HepG2 (cell line): ENCODE measurements around the gene TXLNA. TPM values are rescaled to one million over a fixed set of nuclear protein-coding genes. Genes with fewer than 3 reads are reported as not detected.
A peak's percentile ranks its signal among the peaks of the same experiment; 100 is the strongest.

ENCODE experiments used
- ATAD3A ChIP-seq: sonication (generic); formaldehyde crosslinking; IDR thresholded peaks from 2 replicates; pipeline ENCODE4 v1.4.0; 2020; ENCODE audit warnings: missing genetic modification reagents
- ELF3 ChIP-seq: IDR thresholded peaks from 2 replicates; pipeline ENCODE4 v1.6.1; 2016; ENCODE audit warnings: missing genetic modification reagents, missing compliant biosample characterization
- IKZF4 ChIP-seq: sonication (generic); formaldehyde crosslinking; IDR thresholded peaks from 2 replicates; pipeline ENCODE4 v1.5.1; 2020; ENCODE audit warnings: borderline replicate concordance, mild to moderate bottlenecking, low read depth, missing genetic modification reagents; ENCODE audit errors: not compliant biosample characterization
- KMT2B ChIP-seq: IDR thresholded peaks from 2 replicates; pipeline ENCODE4 v1.6.1; 2016; ENCODE audit warnings: missing genetic modification reagents, missing compliant biosample characterization
- NCOA5 ChIP-seq: sonication (generic); formaldehyde crosslinking; IDR thresholded peaks from 2 replicates; pipeline ENCODE4 v1.4.0; 2020; ENCODE audit warnings: missing genetic modification reagents
- PAX8 ChIP-seq: sonication (generic); formaldehyde crosslinking; IDR thresholded peaks from 2 replicates; pipeline ENCODE4 v1.8.0; 2022; ENCODE audit warnings: mild to moderate bottlenecking, missing genetic modification reagents, borderline replicate concordance
- PHB2 ChIP-seq: fragments of 450-650 bp; IDR thresholded peaks from 2 replicates; pipeline ENCODE4 v1.6.1; 2018; ENCODE audit not compliant: partially characterized antibody
- SOX5 ChIP-seq: IDR thresholded peaks from 2 replicates; pipeline ENCODE4 v1.6.1; 2016; ENCODE audit warnings: borderline replicate concordance
- TP53 ChIP-seq: sonication (generic); formaldehyde crosslinking; conservative IDR thresholded peaks from 2 replicates; pipeline ENCODE4 v1.4.0; 2020; ENCODE audit warnings: missing genetic modification reagents
- TSC22D2 ChIP-seq: sonication (generic); formaldehyde crosslinking; IDR thresholded peaks from 2 replicates; pipeline ENCODE4 v1.5.1; 2020; ENCODE audit warnings: missing genetic modification reagents, mild to moderate bottlenecking, borderline replicate concordance
- ZBTB20 ChIP-seq: sonication (generic); formaldehyde crosslinking; IDR thresholded peaks from 2 replicates; pipeline ENCODE4 v1.8.1; 2023; ENCODE audit warnings: missing genetic modification reagents, low read depth, mild to moderate bottlenecking, borderline replicate concordance
- ZBTB42 ChIP-seq: sonication (generic); formaldehyde crosslinking; IDR thresholded peaks from 2 replicates; pipeline ENCODE4 v1.5.0; 2020; ENCODE audit warnings: mild to moderate bottlenecking, missing genetic modification reagents
- ZNF101 ChIP-seq: sonication (generic); formaldehyde crosslinking; IDR thresholded peaks from 2 replicates; pipeline ENCODE4 v1.4.0; 2020; ENCODE audit warnings: mild to moderate bottlenecking, low read depth, missing genetic modification reagents, borderline replicate concordance
- ZNF547 ChIP-seq: sonication (generic); formaldehyde crosslinking; IDR thresholded peaks from 2 replicates; pipeline ENCODE4 v1.5.1; 2020; ENCODE audit warnings: mild to moderate bottlenecking, missing genetic modification reagents
- ZNF605 ChIP-seq: sonication (generic); formaldehyde crosslinking; IDR thresholded peaks from 2 replicates; pipeline ENCODE4 v1.8.0; 2022; ENCODE audit warnings: mild to moderate bottlenecking, missing genetic modification reagents
- polyA plus RNA-seq, 8 experiments: library from polyadenylated mRNA; depleted of rRNA in 3 of 8; stranded (reverse) in 7 of 8; unstranded in 1 of 8; fragments of >200 nt; fragmentation: Illumina TruSeq in 4 of 8; extraction: Trizol in 4 of 8; gene quantifications; 2 replicates each; pipeline versions ENCODE4 v1.2.1 to v1.2.3, GENCODE V29; 2011 to 2016; ENCODE audit warnings: low read depth in 4 of 8, missing spikeins in 1 of 8, mixed read lengths in 1 of 8; ENCODE audit not compliant: insufficient read depth in 1 of 8
- total RNA-seq, 5 experiments: library from RNA; depleted of rRNA; stranded (reverse); fragments of >200 nt; fragmentation: Illumina TruSeq; extraction: Trizol; gene quantifications; 2 replicates each; pipeline ENCODE4 v1.2.3, GENCODE V29; 2016; ENCODE audit warnings: low read depth in 1 of 5
- TF ChIP-seq, protein P1 (sequence below): sonication (generic); formaldehyde crosslinking; IDR thresholded peaks from 2 replicates; pipeline ENCODE4 v1.4.0; 2020; ENCODE audit warnings: low read depth, missing genetic modification reagents
- TF ChIP-seq, protein P2 (sequence below): sonication (generic); formaldehyde crosslinking; IDR thresholded peaks from 2 replicates; pipeline ENCODE4 v1.5.0; 2020; ENCODE audit warnings: missing genetic modification reagents
- TF ChIP-seq, protein P3 (sequence below): IDR thresholded peaks from 2 replicates; pipeline ENCODE4 v1.6.1; 2016; ENCODE audit warnings: mild to moderate bottlenecking, missing biosample characterization, missing genetic modification reagents
- TF ChIP-seq, protein P4 (sequence below): sonication (generic); formaldehyde crosslinking; IDR thresholded peaks from 2 replicates; pipeline ENCODE4 v1.8.1; 2022; ENCODE audit warnings: mild to moderate bottlenecking, missing genetic modification reagents
- TF ChIP-seq, protein P5 (sequence below): sonication (generic); formaldehyde crosslinking; IDR thresholded peaks from 2 replicates; pipeline ENCODE4 v1.4.0; 2020; ENCODE audit warnings: missing genetic modification reagents

Gene TXLNA
- total and polyA plus RNA-seq, 2 of the 13 experiments (the other 11 are each of a cell fraction or from before 2014, with no cell fraction given), result 29.6 to 67.8 TPM

DNA sequence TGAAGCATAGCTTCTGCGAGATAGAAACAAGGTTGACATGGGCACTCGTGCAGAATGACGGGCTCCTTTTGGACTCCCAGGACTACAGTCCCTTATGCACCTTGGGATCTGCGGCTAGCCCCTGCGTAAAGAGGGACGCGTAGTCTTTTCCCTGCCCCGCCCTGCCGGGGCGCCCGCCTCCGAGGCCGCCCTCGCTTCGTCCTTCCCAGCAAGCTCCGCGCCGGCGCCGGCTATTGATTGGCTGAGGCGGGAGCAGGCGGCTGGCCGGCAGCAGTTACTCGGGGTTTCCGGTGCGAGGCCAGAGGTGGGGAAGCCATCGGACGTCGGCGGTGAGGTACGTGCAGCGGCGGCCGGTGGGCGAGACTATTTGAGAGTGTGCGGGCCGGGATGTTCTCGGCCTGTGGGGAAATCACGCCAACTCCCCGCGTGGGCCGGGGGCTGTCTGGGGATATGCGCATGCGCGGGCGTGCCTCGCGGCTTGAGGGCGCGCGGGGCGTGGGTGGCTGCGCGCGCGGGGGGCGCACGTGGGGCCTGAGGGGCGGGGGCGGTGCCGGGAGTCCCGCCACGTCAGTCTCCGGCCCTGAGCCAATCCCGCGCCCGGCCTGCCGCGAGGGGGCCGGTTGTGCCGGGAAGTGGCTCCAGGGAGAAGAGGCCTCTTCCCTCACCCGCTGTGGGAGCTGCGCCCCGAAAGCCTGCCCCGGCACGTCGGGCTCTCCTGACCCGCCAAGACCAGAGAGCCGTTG, at the start of gene TXLNA (continued):
- peak; percentile 67 for TF ChIP-seq ELF3 (CRISPR knock-in tag)
- TF ChIP-seq, protein P1, sequence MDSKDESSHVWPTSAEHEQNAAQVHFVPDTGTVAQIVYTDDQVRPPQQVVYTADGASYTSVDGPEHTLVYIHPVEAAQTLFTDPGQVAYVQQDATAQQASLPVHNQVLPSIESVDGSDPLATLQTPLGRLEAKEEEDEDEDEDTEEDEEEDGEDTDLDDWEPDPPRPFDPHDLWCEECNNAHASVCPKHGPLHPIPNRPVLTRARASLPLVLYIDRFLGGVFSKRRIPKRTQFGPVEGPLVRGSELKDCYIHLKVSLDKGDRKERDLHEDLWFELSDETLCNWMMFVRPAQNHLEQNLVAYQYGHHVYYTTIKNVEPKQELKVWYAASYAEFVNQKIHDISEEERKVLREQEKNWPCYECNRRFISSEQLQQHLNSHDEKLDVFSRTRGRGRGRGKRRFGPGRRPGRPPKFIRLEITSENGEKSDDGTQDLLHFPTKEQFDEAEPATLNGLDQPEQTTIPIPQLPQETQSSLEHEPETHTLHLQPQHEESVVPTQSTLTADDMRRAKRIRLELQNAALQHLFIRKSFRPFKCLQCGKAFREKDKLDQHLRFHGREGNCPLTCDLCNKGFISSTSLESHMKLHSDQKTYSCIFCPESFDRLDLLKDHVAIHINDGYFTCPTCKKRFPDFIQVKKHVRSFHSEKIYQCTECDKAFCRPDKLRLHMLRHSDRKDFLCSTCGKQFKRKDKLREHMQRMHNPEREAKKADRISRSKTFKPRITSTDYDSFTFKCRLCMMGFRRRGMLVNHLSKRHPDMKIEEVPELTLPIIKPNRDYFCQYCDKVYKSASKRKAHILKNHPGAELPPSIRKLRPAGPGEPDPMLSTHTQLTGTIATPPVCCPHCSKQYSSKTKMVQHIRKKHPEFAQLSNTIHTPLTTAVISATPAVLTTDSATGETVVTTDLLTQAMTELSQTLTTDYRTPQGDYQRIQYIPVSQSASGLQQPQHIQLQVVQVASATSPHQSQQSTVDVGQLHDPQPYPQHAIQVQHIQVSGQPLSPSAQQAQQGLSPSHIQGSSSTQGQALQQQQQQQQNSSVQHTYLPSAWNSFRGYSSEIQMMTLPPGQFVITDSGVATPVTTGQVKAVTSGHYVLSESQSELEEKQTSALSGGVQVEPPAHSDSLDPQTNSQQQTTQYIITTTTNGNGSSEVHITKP (CRISPR knock-in tag), result peak; percentile 82; the same call in 1 of the 2 replicates
- TF ChIP-seq ZBTB20, result peak; percentile 51; the same call in 1 of the 2 replicates
- TF ChIP-seq TP53, result no peak; the same call in 1 of the 2 replicates
- peak; percentile 62; the same call in 1 of the 2 replicates for TF ChIP-seq PAX8 (CRISPR knock-in tag)
- peak; percentile 88 for TF ChIP-seq KMT2B (CRISPR knock-in tag)
- TF ChIP-seq ZNF101 (CRISPR knock-in tag), result no peak
- peak; percentile 13; the same call in 1 of the 2 replicates for TF ChIP-seq SOX5 (CRISPR knock-in tag)
- no peak for TF ChIP-seq NCOA5 (CRISPR knock-in tag)
- TF ChIP-seq ATAD3A, result no peak
- TF ChIP-seq, protein P2, sequence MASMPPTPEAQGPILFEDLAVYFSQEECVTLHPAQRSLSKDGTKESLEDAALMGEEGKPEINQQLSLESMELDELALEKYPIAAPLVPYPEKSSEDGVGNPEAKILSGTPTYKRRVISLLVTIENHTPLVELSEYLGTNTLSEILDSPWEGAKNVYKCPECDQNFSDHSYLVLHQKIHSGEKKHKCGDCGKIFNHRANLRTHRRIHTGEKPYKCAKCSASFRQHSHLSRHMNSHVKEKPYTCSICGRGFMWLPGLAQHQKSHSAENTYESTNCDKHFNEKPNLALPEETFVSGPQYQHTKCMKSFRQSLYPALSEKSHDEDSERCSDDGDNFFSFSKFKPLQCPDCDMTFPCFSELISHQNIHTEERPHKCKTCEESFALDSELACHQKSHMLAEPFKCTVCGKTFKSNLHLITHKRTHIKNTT, result no peak
- TF ChIP-seq ZBTB42 (CRISPR knock-in tag), result no peak; the same call in 1 of the 2 replicates
- peak; percentile 21; the same call in 1 of the 2 replicates for TF ChIP-seq TSC22D2 (CRISPR knock-in tag)
- TF ChIP-seq, protein P3, sequence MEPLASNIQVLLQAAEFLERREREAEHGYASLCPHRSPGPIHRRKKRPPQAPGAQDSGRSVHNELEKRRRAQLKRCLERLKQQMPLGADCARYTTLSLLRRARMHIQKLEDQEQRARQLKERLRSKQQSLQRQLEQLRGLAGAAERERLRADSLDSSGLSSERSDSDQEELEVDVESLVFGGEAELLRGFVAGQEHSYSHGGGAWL (CRISPR knock-in tag), result peak; percentile 96
- peak; percentile 55 for TF ChIP-seq ZNF605 (CRISPR knock-in tag)
- peak; percentile 91 for TF ChIP-seq IKZF4 (CRISPR knock-in tag)
- TF ChIP-seq PHB2, result no peak
- peak; percentile 91 for TF ChIP-seq ZNF547 (CRISPR knock-in tag)
- TF ChIP-seq, protein P4, sequence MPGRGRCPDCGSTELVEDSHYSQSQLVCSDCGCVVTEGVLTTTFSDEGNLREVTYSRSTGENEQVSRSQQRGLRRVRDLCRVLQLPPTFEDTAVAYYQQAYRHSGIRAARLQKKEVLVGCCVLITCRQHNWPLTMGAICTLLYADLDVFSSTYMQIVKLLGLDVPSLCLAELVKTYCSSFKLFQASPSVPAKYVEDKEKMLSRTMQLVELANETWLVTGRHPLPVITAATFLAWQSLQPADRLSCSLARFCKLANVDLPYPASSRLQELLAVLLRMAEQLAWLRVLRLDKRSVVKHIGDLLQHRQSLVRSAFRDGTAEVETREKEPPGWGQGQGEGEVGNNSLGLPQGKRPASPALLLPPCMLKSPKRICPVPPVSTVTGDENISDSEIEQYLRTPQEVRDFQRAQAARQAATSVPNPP (CRISPR knock-in tag), result peak; percentile 85
- TF ChIP-seq, protein P5, sequence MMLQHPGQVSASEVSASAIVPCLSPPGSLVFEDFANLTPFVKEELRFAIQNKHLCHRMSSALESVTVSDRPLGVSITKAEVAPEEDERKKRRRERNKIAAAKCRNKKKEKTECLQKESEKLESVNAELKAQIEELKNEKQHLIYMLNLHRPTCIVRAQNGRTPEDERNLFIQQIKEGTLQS (CRISPR knock-in tag), result no peak
